ENCODE results near the gene DUSP3. TPM values are rescaled to one million over a fixed set of nuclear protein-coding genes. Genes with fewer than 3 reads are reported as not detected.

The DUSP3 gene
- total and polyA plus RNA-seq, 2 of the 13 experiments (the other 11 are each of a cell fraction or from before 2014, with no cell fraction given): 60.0 to 71.5 TPM

- TF ChIP-seq IRF1 (CRISPR knock-in tag; IDR thresholded peaks at IDR 0.05; ENCODE audit: low read depth): no peak
- peak; percentile 50 for TF ChIP-seq XRCC5 (optimal IDR thresholded peaks at IDR 0.05; ENCODE audit: low read length)
- 0 out of 2 replicates have a peak, but pooled peaks have one; percentile 23 for TF ChIP-seq HIC2 (CRISPR knock-in tag; IDR thresholded peaks at IDR 0.05; ENCODE audit: low read depth)
- no peak for TF ChIP-seq NR2F2 (IDR thresholded peaks at IDR 0.05; ENCODE audit: borderline replicate concordance, low read depth)
- TF ChIP-seq HNRNPL (IDR thresholded peaks at IDR 0.05; ENCODE audit: low read depth, low read length): no peak
- TF ChIP-seq SP140L (CRISPR knock-in tag; IDR thresholded peaks at IDR 0.05; ENCODE audit: borderline replicate concordance): no peak
- no peak for TF ChIP-seq ZNF569 (CRISPR knock-in tag; IDR thresholded peaks at IDR 0.05; ENCODE audit: borderline replicate concordance)
- TF ChIP-seq MEIS1 (CRISPR knock-in tag; IDR thresholded peaks at IDR 0.05; ENCODE audit: borderline replicate concordance): peak; percentile 78; the same call in 1 of the 2 replicates
- TF ChIP-seq PITX1 (CRISPR knock-in tag; IDR thresholded peaks at IDR 0.05): peak; percentile 66; the same call in 1 of the 2 replicates
- no peak for TF ChIP-seq CREM (IDR thresholded peaks at IDR 0.05)
- no peak for TF ChIP-seq CREM (CRISPR knock-in tag; IDR thresholded peaks at IDR 0.05)
- TF ChIP-seq, protein P1, sequence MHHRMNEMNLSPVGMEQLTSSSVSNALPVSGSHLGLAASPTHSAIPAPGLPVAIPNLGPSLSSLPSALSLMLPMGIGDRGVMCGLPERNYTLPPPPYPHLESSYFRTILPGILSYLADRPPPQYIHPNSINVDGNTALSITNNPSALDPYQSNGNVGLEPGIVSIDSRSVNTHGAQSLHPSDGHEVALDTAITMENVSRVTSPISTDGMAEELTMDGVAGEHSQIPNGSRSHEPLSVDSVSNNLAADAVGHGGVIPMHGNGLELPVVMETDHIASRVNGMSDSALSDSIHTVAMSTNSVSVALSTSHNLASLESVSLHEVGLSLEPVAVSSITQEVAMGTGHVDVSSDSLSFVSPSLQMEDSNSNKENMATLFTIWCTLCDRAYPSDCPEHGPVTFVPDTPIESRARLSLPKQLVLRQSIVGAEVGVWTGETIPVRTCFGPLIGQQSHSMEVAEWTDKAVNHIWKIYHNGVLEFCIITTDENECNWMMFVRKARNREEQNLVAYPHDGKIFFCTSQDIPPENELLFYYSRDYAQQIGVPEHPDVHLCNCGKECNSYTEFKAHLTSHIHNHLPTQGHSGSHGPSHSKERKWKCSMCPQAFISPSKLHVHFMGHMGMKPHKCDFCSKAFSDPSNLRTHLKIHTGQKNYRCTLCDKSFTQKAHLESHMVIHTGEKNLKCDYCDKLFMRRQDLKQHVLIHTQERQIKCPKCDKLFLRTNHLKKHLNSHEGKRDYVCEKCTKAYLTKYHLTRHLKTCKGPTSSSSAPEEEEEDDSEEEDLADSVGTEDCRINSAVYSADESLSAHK (CRISPR knock-in tag; IDR thresholded peaks at IDR 0.05; ENCODE audit: borderline replicate concordance): no peak
- peak; percentile 93; the same call in 1 of the 2 replicates for TF ChIP-seq KDM5B (CRISPR knock-in tag; IDR thresholded peaks at IDR 0.05; ENCODE audit: borderline replicate concordance)
- TF ChIP-seq ATF4 (CRISPR knock-in tag; IDR thresholded peaks at IDR 0.05): 0 out of 4 replicates have a peak, but pooled peaks of 1 of the 2 experiments have one; percentile 47
- TF ChIP-seq ZNF224 (CRISPR knock-in tag; IDR thresholded peaks at IDR 0.05): no peak
- TF ChIP-seq ZSCAN22 (CRISPR knock-in tag; IDR thresholded peaks at IDR 0.05): no peak
- TF ChIP-seq RELA (CRISPR knock-in tag; IDR thresholded peaks at IDR 0.05): peak; percentile 30; the same call in 1 of the 2 replicates
- TF ChIP-seq NFE2L2 (IDR thresholded peaks at IDR 0.05; ENCODE audit: low read length): no peak
- no peak for TF ChIP-seq JDP2 (CRISPR knock-in tag; IDR thresholded peaks at IDR 0.05; ENCODE audit: borderline replicate concordance)
- TF ChIP-seq MXD4 (CRISPR knock-in tag; IDR thresholded peaks at IDR 0.05): peak; percentile 57; the same call in 1 of the 2 replicates
- TF ChIP-seq MAFF (IDR thresholded peaks at IDR 0.05; ENCODE audit: low read depth, low read length): no peak
- TF ChIP-seq TOE1 (CRISPR knock-in tag; IDR thresholded peaks at IDR 0.05): no peak
- peak; percentile 65; the same call in 1 of the 2 replicates for TF ChIP-seq ZNF256 (CRISPR knock-in tag; conservative IDR thresholded peaks at IDR 0.05)
- peak; percentile 79; the same call in 1 of the 2 replicates for TF ChIP-seq ZNF510 (CRISPR knock-in tag; IDR thresholded peaks at IDR 0.05; ENCODE audit: low read depth)
- TF ChIP-seq EZH2 (conservative IDR thresholded peaks at IDR 0.05; ENCODE audit: low read depth, low read length): no peak
Observed at GRCh38 chr17:43720311-43721060, 58.3 kb downstream of the DUSP3 start (continued).
